K562 (cell line): ENCODE results near the gene WDR18. TPM values are rescaled to one million over a fixed set of nuclear protein-coding genes. Genes with fewer than 3 reads are reported as not detected.

Experiments used
- ATAC-seq: fragments of 200-7000 bp; cut with Tn5 transposase; 3 replicates; pipeline ENCODE4 v1.9.1; 2020; ENCODE audit warnings: moderate library complexity
- BruUV-seq: library from RNA; stranded (reverse); fragments of 400-500 nt; replicated peaks from 2 replicates; lab custom pipeline; 2021; lab: Mats Ljungman, UMichigan
- CTCF ChIA-PET: fragments of 300-600 bp; formaldehyde crosslinking; extraction: SDS; loops from one replicate; lab custom pipeline; 2021; ENCODE audit warnings: low intra/inter-chr PET ratio; lab: Yijun Ruan, JAX
- POLR2A ChIA-PET: fragments of 300-600, 350-650 bp; sonication (Branson Sonifier 250); formaldehyde crosslinking; extraction: SDS; loops from one replicate; lab custom pipeline; 2021; ENCODE audit warnings: antibody characterized with exemption, inconsistent platforms; lab: Yijun Ruan, JAX
- DNase-seq, 4 experiments: peaks; one replicate each; pipeline versions ENCODE4 v3.0.0 to v3.0.0-alpha.2; 2011 to 2018; ENCODE audit warnings: low spot score in 3 of 4, mixed read lengths in 3 of 4; ENCODE audit errors: extremely low read depth in 1 of 4
- FAIRE-seq: peaks from 2 replicates; lab custom pipeline; 2011; peaks lifted over from hg19 to GRCh38; lab: Jason Lieb, UNC
- H2AFZ ChIP-seq: 2 replicates; pipeline ENCODE4 v1.6.0; 2011; ENCODE audit warnings: low read depth, low read length, control low read depth, inconsistent platforms
- H3K27ac ChIP-seq: fragments of 200-600 bp; 3 replicates; pipeline ENCODE4 v1.8.0; 2011; ENCODE audit warnings: low read depth, mild to moderate bottlenecking, control low read depth, inconsistent platforms, low read length, moderate library complexity, mixed read lengths; ENCODE audit errors: extremely low read depth
- H3K27me3 ChIP-seq, 2 experiments: fragments of 300-600 bp in 1 of 2; 2 replicates in 1 of 2; 3 replicates in 1 of 2; pipeline versions ENCODE4 v1.6.0 to v1.8.0; 2011; ENCODE audit warnings: inconsistent platforms in 2 of 2, low read length in 2 of 2, mild to moderate bottlenecking in 1 of 2, mixed read lengths in 1 of 2, moderate library complexity in 1 of 2; ENCODE audit not compliant: control insufficient read depth in 2 of 2, insufficient read depth in 2 of 2
- H3K36me3 ChIP-seq: fragments of 300-600 bp; 3 replicates; pipeline ENCODE4 v1.8.0; 2011; ENCODE audit warnings: mild to moderate bottlenecking, low read length, inconsistent platforms; ENCODE audit not compliant: control insufficient read depth, insufficient read depth
- H3K4me1 ChIP-seq, 2 experiments: fragments of 200-600 bp in 1 of 2; replicated peaks in 1 of 2; 2 replicates in 1 of 2; 3 replicates in 1 of 2; pipeline versions ENCODE4 v1.5.1 to v1.8.0; 2011; ENCODE audit warnings: inconsistent platforms in 2 of 2, low read length in 2 of 2, mild to moderate bottlenecking in 1 of 2, mixed read lengths in 1 of 2, moderate library complexity in 1 of 2; ENCODE audit not compliant: control insufficient read depth in 2 of 2, insufficient read depth in 2 of 2
- H3K4me2 ChIP-seq: 2 replicates; pipeline ENCODE4 v1.6.1; 2011; ENCODE audit warnings: low read length, control low read depth, inconsistent platforms, mixed read lengths; ENCODE audit not compliant: insufficient read depth
- H3K4me3 ChIP-seq: fragments of 200-600 bp; sonication (generic), shearing (Covaris generic); 2 replicates; pipeline ENCODE4 v1.5.1; 2016; ENCODE audit warnings: control low read depth, inconsistent platforms
- H3K79me2 ChIP-seq: fragments of 200-600 bp; 3 replicates; pipeline ENCODE4 v1.8.0; 2011; ENCODE audit warnings: low read length, inconsistent platforms; ENCODE audit not compliant: control insufficient read depth, insufficient read depth
- H3K9ac ChIP-seq, 2 experiments: 2 replicates each; pipeline versions ENCODE4 v1.6.0 to v1.6.1; 2011; ENCODE audit warnings: low read depth in 2 of 2, low read length in 2 of 2, control low read depth in 1 of 2, inconsistent platforms in 1 of 2, mild to moderate bottlenecking in 1 of 2, mixed read lengths in 1 of 2; ENCODE audit not compliant: insufficient read depth in 1 of 2
- H3K9me1 ChIP-seq: one replicate; pipeline ENCODE4 v1.6.0; 2011; ENCODE audit warnings: inconsistent platforms, mild to moderate bottlenecking, low read length, moderate library complexity; ENCODE audit not compliant: control insufficient read depth, insufficient read depth
- H3K9me3 ChIP-seq: replicated peaks from 2 replicates; pipeline ENCODE4 v1.5.1; 2011; ENCODE audit warnings: low read depth, low read length, inconsistent platforms; ENCODE audit not compliant: control insufficient read depth, insufficient read depth
- H4K20me1 ChIP-seq: replicated peaks from 2 replicates; pipeline ENCODE4 v1.6.1; 2011; ENCODE audit warnings: low read length, inconsistent platforms, mixed read lengths; ENCODE audit not compliant: control insufficient read depth, insufficient read depth
- MLLT1 ChIP-seq, 2 experiments: fragments of 450-650 bp; IDR thresholded peaks; 2 replicates each; pipeline ENCODE4 v1.6.1; 2016
- POLR2G ChIP-seq: fragments of 200-400 bp; formaldehyde crosslinking; IDR thresholded peaks from 2 replicates; pipeline ENCODE4 v1.6.1; 2017; ENCODE audit warnings: low read depth, mild to moderate bottlenecking, antibody characterized with exemption, low read length, moderate library complexity
- VEZF1 ChIP-seq: fragments of 200-800 bp; sonication (Bioruptor generic); IDR thresholded peaks from 2 replicates; pipeline ENCODE4 v1.6.1; 2017; ENCODE audit warnings: missing genetic modification characterization, missing compliant biosample characterization
- ZBTB7A ChIP-seq: IDR thresholded peaks from 2 replicates; pipeline ENCODE4 v1.6.1; 2011; ENCODE audit warnings: low read depth, mild to moderate bottlenecking, low read length, moderate library complexity, borderline replicate concordance; ENCODE audit not compliant: control insufficient read depth
- ZNF3 ChIP-seq: fragments of 250-450 bp; sonication (Bioruptor Pico); IDR thresholded peaks from 2 replicates; pipeline ENCODE4 v1.5.0; 2021; ENCODE audit warnings: mild to moderate bottlenecking, moderate library complexity
- ZNF316 ChIP-seq: fragments of 450-650 bp; IDR thresholded peaks from 2 replicates; pipeline ENCODE4 v1.6.1; 2016
- WGBS: fragments of 100-300 bp; shearing (Covaris generic); methylation state at CpG from one replicate; pipeline ENCODE4 v1.1.6; 2016; ENCODE audit warnings: low coverage, mixed read lengths; ENCODE audit not compliant: insufficient coverage; ENCODE audit errors: missing lambda C conversion rate; 5-methylcytosine and 5-hydroxymethylcytosine counted together
- in situ Hi-C: fragments of 300-500 bp; cut with MboI; formaldehyde crosslinking; loops from 4 replicates; pipeline ENCODE4 v1.15.0; 2018; ENCODE audit warnings: inconsistent platforms, mixed read lengths
- intact Hi-C: fragments of 100-400 bp; cut with micrococcal nuclease; formaldehyde crosslinking; loops from 2 replicates; pipeline ENCODE4 v1.14.2; 2022
- polyA plus RNA-seq, 8 experiments: library from polyadenylated mRNA; depleted of rRNA in 4 of 8; stranded (reverse) in 5 of 8; unstranded in 3 of 8; fragments of >200 nt; fragmentation: Nextera tagmentation in 2 of 8; fragmentation: Illumina TruSeq in 1 of 8; extraction: Ambion mirVana in 2 of 8; extraction: Trizol in 1 of 8; gene quantifications; 2 replicates each; pipeline versions ENCODE4 v1.2.1 to v1.2.3, GENCODE V29; 2011 to 2014; ENCODE audit warnings: inconsistent platforms in 1 of 8, missing spikeins in 1 of 8
- total RNA-seq, 7 experiments: library from RNA; depleted of rRNA in 6 of 7; stranded (reverse); fragments of >200 nt in 6 of 7; fragmentation: Illumina TruSeq in 2 of 7; extraction: Trizol in 2 of 7; gene quantifications; 2 replicates each; pipeline versions ENCODE4 v1.2.1 to v1.2.3, GENCODE V29; 2011 to 2021; ENCODE audit warnings: low replicate concordance in 1 of 7

The WDR18 gene
- total and polyA plus RNA-seq, 9 of the 15 experiments (the other 6 are each of a cell fraction or from before 2014, with no cell fraction given) = 0.65 to 181 (median 30.1) TPM

GRCh38 chr19:1000095-1000494, 15.9 kb downstream of the WDR18 start, which contains the start of gene GRIN3B (continued):
- TF ChIP-seq MLLT1 (IDR thresholded peaks at IDR 0.05) (no peak), POLR2G (peak; percentile 27; the same call in 1 of the 2 replicates), VEZF1 (CRISPR knock-in tag) (peak; percentile 97), ZNF316 (no peak)

- CTCF ChIA-PET = interaction anchor here (0.5 to 0.7 kb wide), 2 partner anchors 99 to 203 kb away, joined by 3 to 4 read pairs; partner anchors contain the start of gene PTBP1
- H3K79me2 ChIP-seq = no peaks in the 10 kb centered on the region
- H2AFZ ChIP-seq = no peak overlapping the region; the same call in 1 of the 2 replicates
- in situ Hi-C loops = no loop called here
- POLR2A ChIA-PET = interaction anchor here (0.5 to 1.0 kb wide), 3 partner anchors 92 to 203 kb away, joined by 3 to 4 read pairs (median 3); no protein-coding TSS in a partner anchor
- H3K27ac ChIP-seq = no peak overlapping the region
- no peaks in the 10 kb centered on the region for H3K27me3 ChIP-seq
- TF ChIP-seq ZBTB7A = peak; percentile 42; the same call in 1 of the 2 replicates
- no peak for TF ChIP-seq ZNF3 (CRISPR knock-in tag)
- TF ChIP-seq, all 486 proteins: peak for 1
- DNase-seq (no peak), FAIRE-seq (no peak), ATAC-seq (no peak)
- Histone ChIP-seq H3K9ac (peak overlapping the region in 1 of 2 experiments; percentile 85; a peak in 2 of 4 replicates), H3K9me3 (no peaks in the 10 kb centered on the region), H3K36me3 (no peaks in the 10 kb centered on the region), H3K4me3 (no peak overlapping the region), H3K9me1 (no peaks in the 10 kb centered on the region), H3K4me2 (peak overlapping the region; percentile 1; the same call in 1 of the 2 replicates), H3K4me1 (peaks cover 8 to 65% of the 10 kb centered on the region in 2 experiments), H4K20me1 (no peaks in the 10 kb centered on the region)
- no TSS peak for BruUV-seq
- intact Hi-C loops = loop anchor here (1.0 kb wide), 1 partner anchor 80 kb away; no protein-coding TSS in a partner anchor
- WGBS = 10% methylated on average over 36 of the region's 73 CpGs
Observed at GRCh38 chr19:1000591-1001537, 16.7 kb downstream of the WDR18 start.
